Tongue (tissue), 2 donors: ENCODE results near the gene TCF12. TPM values are rescaled to one million over a fixed set of nuclear protein-coding genes. Genes with fewer than 3 reads are reported as not detected.

Experiments used
- DNase-seq: peaks from one replicate; pipeline ENCODE4 v3.0.0-alpha.2; 2015
- total RNA-seq: library from RNA; depleted of rRNA; stranded (reverse); fragments of >200 nt; gene quantifications from one replicate; pipeline ENCODE4 v1.2.3, GENCODE V29; 2014

The TCF12 gene
- total RNA-seq, 1 donor from 2014 or later = 176 TPM

GRCh38 chr15:57171426-57171825 lies 253.0 kb downstream of the TCF12 start:
- DNase-seq = no peak

DNA sequence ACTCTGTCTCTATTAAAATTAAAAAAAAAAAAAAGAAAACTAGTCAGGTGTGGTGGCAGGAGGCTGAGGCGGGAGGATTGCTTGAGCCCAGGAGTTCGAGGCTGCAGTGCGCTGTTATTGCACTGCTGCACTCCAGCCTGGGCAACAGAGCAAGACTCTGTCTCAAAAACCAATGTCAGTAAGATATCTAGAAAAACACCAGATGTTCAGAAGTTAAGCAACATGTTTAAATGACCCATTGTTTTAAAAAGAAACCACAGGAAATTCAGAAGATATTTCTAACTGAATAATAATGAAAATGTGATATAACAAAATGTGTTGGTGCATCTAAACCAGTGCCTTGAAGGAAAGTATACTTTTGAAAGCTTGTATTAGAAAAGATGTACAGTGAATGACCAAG lies 254.5 kb downstream of the TCF12 start:
- DNase-seq = no peak

DNA sequence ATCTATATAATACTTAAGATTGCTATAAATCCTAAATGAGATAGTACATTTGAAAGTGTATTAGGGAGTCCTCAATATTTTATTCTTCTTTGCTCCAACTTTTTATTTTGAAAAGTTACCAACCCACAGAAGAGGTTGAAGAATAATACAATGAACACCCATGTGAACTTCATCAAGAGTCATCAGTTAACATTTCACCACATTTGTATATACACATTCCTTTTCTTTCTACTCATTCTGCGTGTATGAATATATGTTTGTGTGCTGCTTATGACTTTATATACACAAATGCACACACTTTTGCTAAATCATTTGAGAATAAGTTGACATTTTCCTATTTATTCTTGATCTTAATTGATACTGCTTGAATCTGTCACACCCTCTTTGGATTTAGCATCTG lies 264.6 kb downstream of the TCF12 start:
- DNase-seq = no peak

DNA sequence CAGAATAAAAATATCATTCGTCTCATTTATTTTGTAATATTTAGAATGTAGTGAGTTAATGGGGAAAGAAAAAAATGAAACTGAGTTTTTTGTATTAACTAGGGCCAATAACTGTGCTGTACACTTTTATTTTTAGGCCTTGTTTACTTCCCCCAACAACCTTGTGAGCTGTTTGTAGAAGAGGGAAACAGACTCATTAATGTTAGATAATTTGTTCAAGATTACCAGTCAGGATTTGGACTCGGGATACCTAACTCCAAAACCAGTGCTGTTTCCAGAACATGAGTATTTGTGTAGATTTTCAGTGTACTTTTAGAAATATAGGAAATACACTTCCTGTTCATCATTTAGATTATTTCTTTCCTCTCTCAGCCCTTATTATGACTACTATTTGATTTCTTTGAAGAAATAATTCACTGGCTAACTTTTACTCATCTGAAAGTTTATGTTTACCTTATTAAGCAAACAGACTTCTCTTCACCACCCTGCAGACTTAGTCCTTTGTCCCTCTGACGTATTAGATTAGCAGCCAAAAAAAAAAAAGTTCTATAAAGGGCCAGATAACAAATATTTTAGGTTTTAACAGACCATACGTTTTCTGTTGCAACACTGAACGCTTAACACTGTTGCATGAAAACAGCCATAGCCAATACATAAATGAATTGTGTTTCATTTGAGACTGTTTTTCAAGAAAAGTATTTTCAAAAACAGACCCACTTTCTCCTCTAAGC lies 265.3 kb downstream of the TCF12 start:
- no peak for DNase-seq

- DNase-seq = no peak
Measured at GRCh38 chr15:57184502-57184901, 266.1 kb downstream of the TCF12 start.

GRCh38 chr15:57185507-57186074 lies 267.1 kb downstream of the TCF12 start:
- no peak for DNase-seq

- peak; percentile 20 for DNase-seq
Measured at GRCh38 chr15:57189466-57189865, 271.0 kb downstream of the TCF12 start.

GRCh38 chr15:57190208-57190607 lies 271.8 kb downstream of the TCF12 start:
- no peak for DNase-seq

- DNase-seq = no peak
Measured at GRCh38 chr15:57193161-57193560, 274.7 kb downstream of the TCF12 start.

DNA sequence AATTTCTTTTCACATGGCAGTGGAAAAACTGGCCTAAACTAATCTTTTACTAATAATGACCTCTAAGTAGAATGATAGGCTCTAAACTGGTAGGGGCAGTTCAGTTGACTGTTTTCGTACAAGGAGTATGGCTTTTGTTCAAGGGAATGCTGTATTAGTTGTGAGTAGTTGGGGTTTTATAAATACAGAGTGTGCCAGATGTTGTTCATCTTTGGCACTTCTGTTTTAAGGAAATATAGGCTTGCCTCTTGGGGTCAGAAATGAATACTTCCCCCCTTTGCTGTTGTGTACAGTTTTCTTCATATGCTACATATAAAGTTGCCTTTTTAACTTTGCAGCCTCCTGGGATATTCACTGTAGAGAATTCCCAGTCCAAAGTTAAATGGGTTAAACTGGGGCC lies 276.9 kb downstream of the TCF12 start:
- no peak for DNase-seq

GRCh38 chr15:57196865-57197264 lies 278.4 kb downstream of the TCF12 start:
- no peak for DNase-seq

DNA sequence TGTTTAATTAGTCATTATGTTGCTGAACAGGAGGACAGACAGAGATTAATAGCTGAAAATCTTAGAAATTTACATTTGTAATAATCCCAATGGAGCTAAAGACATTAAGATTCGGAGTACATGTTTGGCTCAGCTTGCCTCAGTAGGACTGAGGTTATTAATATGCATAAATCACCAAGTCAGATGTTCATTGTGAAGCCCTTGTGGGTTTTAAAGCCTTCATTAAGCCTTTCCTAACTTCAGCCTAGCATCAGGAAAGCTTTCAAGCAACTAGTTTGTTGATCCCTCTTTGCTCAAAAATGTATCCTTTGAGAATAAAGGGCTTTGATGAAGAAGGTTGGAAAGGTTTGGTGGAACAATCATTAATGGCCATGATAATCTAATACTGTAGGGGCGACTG lies 279.7 kb downstream of the TCF12 start:
- no peak for DNase-seq

DNA sequence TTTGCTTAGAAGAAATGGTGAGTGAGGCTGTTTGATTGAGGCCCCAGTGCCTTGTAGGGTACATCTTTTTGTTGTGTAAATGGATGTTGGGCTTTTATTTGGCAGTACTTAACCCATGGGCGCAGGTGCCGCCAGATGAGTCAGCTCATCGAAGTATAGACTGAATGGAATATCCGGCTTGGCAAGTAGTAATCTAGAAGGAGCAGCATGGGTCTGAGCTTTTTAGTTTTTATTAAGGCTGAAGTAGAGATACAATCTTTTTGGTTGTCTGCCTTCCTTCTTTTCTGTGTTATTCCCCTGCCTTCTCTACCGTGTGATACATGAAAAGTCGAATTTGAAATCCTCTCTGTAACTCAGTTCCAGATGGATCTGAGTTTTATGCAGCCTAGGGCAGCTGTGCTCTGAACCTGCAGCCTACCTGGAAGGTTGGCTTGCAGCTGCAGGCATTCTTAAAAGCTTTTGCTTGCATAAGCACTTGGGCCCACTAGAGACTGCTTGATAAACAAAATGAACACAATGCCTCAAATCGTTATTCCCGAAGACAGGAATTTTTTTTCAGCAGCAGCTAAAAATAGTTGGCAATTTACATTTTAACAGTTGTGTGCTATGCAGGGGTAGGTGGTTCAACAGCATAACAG lies 280.3 kb downstream of the TCF12 start:
- peak; percentile 31 for DNase-seq

GRCh38 chr15:57201578-57201977 lies 283.1 kb downstream of the TCF12 start:
- no peak for DNase-seq

GRCh38 chr15:57203906-57204305 lies 285.5 kb downstream of the TCF12 start:
- DNase-seq = no peak

GRCh38 chr15:57205027-57205855 lies 286.8 kb downstream of the TCF12 start:
- DNase-seq = no peak

DNA sequence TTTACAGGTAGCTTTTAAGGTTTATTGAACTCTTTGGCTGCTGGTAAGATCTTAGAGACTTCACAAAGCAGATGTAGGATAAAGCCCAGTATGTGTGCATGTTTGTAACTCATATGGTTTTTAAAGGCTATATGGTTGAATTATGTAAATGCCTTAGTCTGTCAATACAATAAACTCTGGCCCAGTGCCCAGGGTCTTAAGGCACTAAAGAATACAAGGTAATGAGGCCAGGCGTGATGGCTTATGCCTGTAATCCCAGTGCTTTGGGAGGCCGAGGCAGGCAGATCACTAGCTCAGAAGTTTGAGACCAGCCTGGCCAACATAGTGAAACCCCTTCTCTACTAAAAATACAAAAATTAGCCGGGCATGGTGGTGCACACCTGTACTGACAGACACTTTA lies 287.6 kb downstream of the TCF12 start:
- no peak for DNase-seq

- peak; percentile 78 for DNase-seq
Measured at GRCh38 chr15:57213862-57214261, 295.4 kb downstream of the TCF12 start.

GRCh38 chr15:57215326-57215725 lies 296.9 kb downstream of the TCF12 start:
- DNase-seq = no peak

GRCh38 chr15:57215881-57216280 lies 297.4 kb downstream of the TCF12 start:
- DNase-seq = no peak

GRCh38 chr15:57216288-57216687 lies 297.8 kb downstream of the TCF12 start:
- DNase-seq = peak; percentile 61

DNA sequence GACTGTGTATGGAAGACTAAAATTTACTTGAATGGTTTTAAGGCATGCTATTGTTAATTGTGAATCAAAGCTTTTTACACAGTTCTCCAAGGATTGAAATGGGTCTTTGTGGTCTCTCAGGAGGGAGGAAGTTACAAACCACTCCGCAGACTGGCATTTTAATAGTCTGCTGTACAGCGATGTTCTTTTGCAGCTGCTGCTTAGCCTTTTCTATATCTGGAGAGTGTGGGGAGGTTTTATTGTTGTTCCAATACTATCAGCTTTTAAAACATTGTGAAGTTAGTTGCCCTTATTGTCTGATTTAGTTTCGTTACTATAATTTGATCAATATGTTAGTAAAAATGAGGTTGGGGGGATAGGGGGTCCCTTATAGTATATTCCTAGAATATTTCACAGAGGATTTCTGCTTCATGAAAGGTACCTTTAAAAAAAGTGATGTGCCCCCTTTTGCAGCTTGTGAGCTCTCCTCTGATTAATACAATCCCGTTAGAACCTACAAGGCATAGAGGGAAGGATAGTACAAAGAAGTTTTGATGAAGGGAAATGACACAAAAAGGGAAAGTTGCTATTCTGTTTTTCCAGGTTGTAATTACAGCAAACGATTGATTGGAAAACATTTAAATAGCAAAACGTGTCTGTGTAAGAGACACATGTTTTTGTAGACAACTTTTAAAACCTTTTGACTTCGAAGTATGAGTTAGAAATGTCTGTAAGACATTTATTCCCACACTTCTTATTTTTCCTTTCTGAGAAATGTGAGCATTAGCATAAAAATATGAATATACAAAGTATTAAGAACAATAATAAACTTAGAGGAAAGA lies 299.5 kb downstream of the TCF12 start:
- DNase-seq = peak; percentile 69
